DND-41 (cell line): ENCODE measurements around the gene NRXN3.

Experiments used
- CTCF ChIP-seq: IDR thresholded peaks from 2 replicates; pipeline ENCODE4 v1.5.1; 2012; ENCODE audit warnings: borderline replicate concordance, low read length, moderate library complexity, mild to moderate bottlenecking; ENCODE audit not compliant: poor library complexity, severe bottlenecking; ENCODE audit errors: extremely low read depth
- EZH2 ChIP-seq: IDR thresholded peaks from 3 replicates; pipeline ENCODE4 v1.6.1; 2012; ENCODE audit warnings: borderline replicate concordance, low read depth, mild to moderate bottlenecking, moderate library complexity, low read length, inconsistent platforms; ENCODE audit not compliant: severe bottlenecking

GRCh38 chr14:79735121-79735520 is 1564.9 kb downstream of the NRXN3 start:
- TF ChIP-seq CTCF = no peak
- TF ChIP-seq EZH2 = no peak
